H9 (cell line): ENCODE results near the gene MYLK4. TPM values are rescaled to one million over a fixed set of nuclear protein-coding genes. Genes with fewer than 3 reads are reported as not detected.

Experiments
- DNase-seq: peaks from one replicate; pipeline ENCODE4 v3.0.0-alpha.2; 2017
- H2AFZ ChIP-seq: one replicate; pipeline ENCODE4 v1.6.1; 2013; ENCODE audit warnings: mild to moderate bottlenecking, low read length, control low read depth, moderate library complexity
- H2AK5ac ChIP-seq: 2 replicates; pipeline ENCODE4 v1.6.1; 2013; ENCODE audit warnings: low read length, control low read depth, mixed read lengths; ENCODE audit not compliant: insufficient read length
- H2BK120ac ChIP-seq: one replicate; pipeline ENCODE4 v1.6.1; 2013; ENCODE audit warnings: low read depth, mild to moderate bottlenecking, low read length, control low read depth, inconsistent platforms; ENCODE audit not compliant: poor library complexity, severe bottlenecking
- H2BK12ac ChIP-seq: 2 replicates; pipeline ENCODE4 v1.6.1; 2013; ENCODE audit warnings: low read length, control low read depth, mixed read lengths, low read depth; ENCODE audit not compliant: insufficient read length
- H2BK15ac ChIP-seq: 2 replicates; pipeline ENCODE4 v1.6.1; 2013; ENCODE audit warnings: low read depth, low read length, control low read depth
- H2BK20ac ChIP-seq: one replicate; pipeline ENCODE4 v1.6.1; 2013; ENCODE audit warnings: low read depth, mild to moderate bottlenecking, low read length, control low read depth, inconsistent platforms; ENCODE audit not compliant: poor library complexity, severe bottlenecking
- H2BK5ac ChIP-seq: 2 replicates; pipeline ENCODE4 v1.6.1; 2013; ENCODE audit warnings: low read length, control low read depth, mixed read lengths; ENCODE audit not compliant: insufficient read length
- H3K14ac ChIP-seq: 2 replicates; pipeline ENCODE4 v1.6.1; 2013; ENCODE audit warnings: low read length, control low read depth; ENCODE audit not compliant: insufficient read depth
- H3K18ac ChIP-seq: 2 replicates; pipeline ENCODE4 v1.6.1; 2013; ENCODE audit warnings: low read depth, mild to moderate bottlenecking, mixed read lengths, low read length, control low read depth; ENCODE audit not compliant: insufficient read length
- H3K23ac ChIP-seq: 2 replicates; pipeline ENCODE4 v1.6.1; 2013; ENCODE audit warnings: low read length, control low read depth, mixed read lengths, low read depth; ENCODE audit not compliant: insufficient read length
- H3K23me2 ChIP-seq: 2 replicates; pipeline ENCODE4 v1.6.1; 2013; ENCODE audit warnings: low read depth, mild to moderate bottlenecking, mixed read lengths, low read length, control low read depth; ENCODE audit not compliant: insufficient read length, poor library complexity, severe bottlenecking
- H3K27ac ChIP-seq: 2 replicates; pipeline ENCODE4 v1.5.1; 2013; ENCODE audit warnings: low read length, control low read depth, mixed read lengths, low read depth; ENCODE audit not compliant: insufficient read length
- H3K27me3 ChIP-seq: 2 replicates; pipeline ENCODE4 v1.6.1; 2013; ENCODE audit warnings: low read length, control low read depth, inconsistent platforms; ENCODE audit not compliant: insufficient read depth
- H3K4ac ChIP-seq: 2 replicates; pipeline ENCODE4 v1.6.1; 2013; ENCODE audit warnings: low read depth, mild to moderate bottlenecking, control low read depth, inconsistent platforms, low read length, moderate library complexity
- H3K4me1 ChIP-seq: 2 replicates; pipeline ENCODE4 v1.6.1; 2013; ENCODE audit warnings: low read length, control low read depth, inconsistent platforms; ENCODE audit not compliant: insufficient read depth
- H3K4me2 ChIP-seq: 2 replicates; pipeline ENCODE4 v1.6.1; 2013; ENCODE audit warnings: low read length, control low read depth, mixed read lengths; ENCODE audit not compliant: insufficient read length, insufficient read depth
- H3K56ac ChIP-seq: 2 replicates; pipeline ENCODE4 v1.6.1; 2013; ENCODE audit warnings: low read depth, mild to moderate bottlenecking, mixed read lengths, low read length, control low read depth; ENCODE audit not compliant: insufficient read length
- H3K79me1 ChIP-seq: 2 replicates; pipeline ENCODE4 v1.6.1; 2013; ENCODE audit warnings: low read depth, mild to moderate bottlenecking, moderate library complexity, low read length, control low read depth, inconsistent platforms; ENCODE audit not compliant: insufficient read depth, poor library complexity, severe bottlenecking
- H3K79me2 ChIP-seq: 2 replicates; pipeline ENCODE4 v1.6.1; 2013; ENCODE audit warnings: low read length, control low read depth, inconsistent platforms; ENCODE audit not compliant: insufficient read depth
- H3K9ac ChIP-seq: 2 replicates; pipeline ENCODE4 v1.6.1; 2013; ENCODE audit warnings: low read length, control low read depth, mixed read lengths; ENCODE audit not compliant: insufficient read length; ENCODE audit errors: extremely low read depth
- H3K9me3 ChIP-seq: one replicate; pipeline ENCODE4 v1.6.1; 2013; ENCODE audit warnings: low read depth, low read length, inconsistent platforms; ENCODE audit not compliant: control insufficient read depth
- H3T11ph ChIP-seq: one replicate; pipeline ENCODE4 v1.6.1; 2013; ENCODE audit warnings: mild to moderate bottlenecking, low read length, control low read depth, inconsistent platforms
- H4K20me1 ChIP-seq: one replicate; pipeline ENCODE4 v1.6.1; 2013; ENCODE audit not compliant: control insufficient read depth, insufficient read length, insufficient read depth
- H4K5ac ChIP-seq: 2 replicates; pipeline ENCODE4 v1.6.1; 2013; ENCODE audit warnings: low read depth, mild to moderate bottlenecking, mixed read lengths, low read length, control low read depth; ENCODE audit not compliant: insufficient read length
- H4K8ac ChIP-seq: replicated peaks from 2 replicates; pipeline ENCODE4 v1.6.1; 2013; ENCODE audit warnings: low read length, control low read depth, mixed read lengths, low read depth; ENCODE audit not compliant: insufficient read length
- H4K91ac ChIP-seq: 2 replicates; pipeline ENCODE4 v1.6.1; 2013; ENCODE audit warnings: low read depth, mild to moderate bottlenecking, moderate library complexity, mixed read lengths, low read length, control low read depth; ENCODE audit not compliant: insufficient read length
- H3K27ac Mint-ChIP-seq, 3 experiments: 2 replicates in 2 of 3; 3 replicates in 1 of 3; pipeline ENCODE4 v1.8.0; 2020 to 2021; ENCODE audit warnings: mixed read lengths in 3 of 3, mild to moderate bottlenecking in 1 of 3, moderate library complexity in 1 of 3
- H3K27me3 Mint-ChIP-seq: 2 replicates; pipeline ENCODE4 v1.8.0; 2021; ENCODE audit warnings: low read depth, mild to moderate bottlenecking, moderate library complexity, mixed read lengths
- H3K36me3 Mint-ChIP-seq, 3 experiments: 2 replicates in 2 of 3; 3 replicates in 1 of 3; pipeline ENCODE4 v1.8.0; 2020 to 2021; ENCODE audit warnings: low read depth in 3 of 3, mixed read lengths in 3 of 3; ENCODE audit not compliant: insufficient read depth in 1 of 3
- H3K4me1 Mint-ChIP-seq, 2 experiments: 2 replicates each; pipeline ENCODE4 v1.8.0; 2020; ENCODE audit warnings: mixed read lengths in 2 of 2
- H3K4me3 Mint-ChIP-seq, 2 experiments: 2 replicates in 1 of 2; 3 replicates in 1 of 2; pipeline ENCODE4 v1.8.0; 2020 to 2021; ENCODE audit warnings: mild to moderate bottlenecking in 2 of 2, mixed read lengths in 2 of 2, moderate library complexity in 1 of 2
- H3K9me3 Mint-ChIP-seq, 2 experiments: 2 replicates in 1 of 2; 3 replicates in 1 of 2; pipeline ENCODE4 v1.8.0; 2020; ENCODE audit warnings: mild to moderate bottlenecking in 2 of 2, mixed read lengths in 2 of 2, moderate library complexity in 1 of 2
- WGBS: extraction: QIAGEN DNeasy Blood & Tissue Kit; methylation state at CpG from one replicate; pipeline ENCODE4 v1.1.7; 2013; ENCODE audit warnings: missing lambda C conversion rate, low lambda C conversion rate, mixed read lengths; ENCODE audit not compliant: insufficient read length; ENCODE audit errors: extremely low coverage; 5-methylcytosine and 5-hydroxymethylcytosine counted together
- total RNA-seq: library from RNA; stranded (reverse); gene quantifications from 2 replicates; pipeline ENCODE4 v1.2.1, GENCODE V29; 2021
- TF ChIP-seq, protein P1 (sequence below): fragments of 200-600 bp; sonication (generic); conservative IDR thresholded peaks from 3 replicates; pipeline ENCODE4 v1.8.0; 2021; ENCODE audit warnings: antibody characterized with exemption, mild to moderate bottlenecking

MYLK4 gene
- total RNA-seq, 1 experiment from 2014 or later: 0.28 TPM

DNA sequence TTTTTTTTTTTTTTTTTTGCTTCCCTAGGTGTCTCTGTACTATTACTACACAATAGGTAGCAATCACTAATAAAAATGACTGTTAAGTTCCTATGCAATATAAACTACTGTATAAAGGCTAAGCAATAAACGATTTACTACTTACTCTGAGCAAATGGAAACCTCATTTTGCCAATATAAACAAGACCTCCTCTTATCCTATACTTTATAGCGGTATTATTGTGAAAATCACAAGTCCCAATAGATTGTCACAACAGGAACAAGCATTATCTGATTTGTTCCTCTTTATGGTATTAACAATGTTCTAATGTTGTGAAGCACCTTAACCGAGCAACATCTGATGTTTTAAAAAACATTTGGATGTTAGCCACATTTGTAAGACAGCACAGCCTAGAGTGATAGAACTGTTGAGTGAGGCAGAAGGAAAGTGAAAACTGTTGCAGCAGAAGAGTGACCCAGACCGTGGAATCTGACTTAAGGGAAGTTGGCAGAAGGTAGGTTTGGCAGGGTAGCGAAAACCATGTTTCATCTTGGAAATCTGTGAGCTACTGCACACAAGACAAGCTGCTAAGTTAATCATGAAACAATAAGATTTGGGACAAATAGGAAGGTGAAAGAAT lies 94.2 kb downstream of the MYLK4 start:
- H3K27me3 Mint-ChIP-seq: no peaks in the 10 kb centered on the region; the same call in 1 of the 2 replicates
- Histone ChIP-seq H3K4me2 (no peak overlapping the region), H2BK20ac (no peak overlapping the region), H3K27me3 (no peaks in the 10 kb centered on the region), H3K4me1 (peaks cover 3% of the 10 kb centered on the region; the same call in 1 of the 2 replicates), H3K14ac (no peak overlapping the region), H3K4ac (no peak overlapping the region), H4K5ac (no peak overlapping the region), H3K79me2 (no peaks in the 10 kb centered on the region), H4K91ac (no peak overlapping the region), H2BK5ac (peak overlapping the region; percentile 87), H2BK15ac (no peak overlapping the region; the same call in 1 of the 2 replicates), H4K8ac (no peak overlapping the region), H3K79me1 (no peaks in the 10 kb centered on the region), H3K9ac (no peak overlapping the region), H3T11ph (no peak overlapping the region), H2AFZ (peak overlapping the region; percentile 53), H3K23me2 (no peaks in the 10 kb centered on the region), H3K23ac (no peak overlapping the region), H3K9me3 (no peaks in the 10 kb centered on the region), H2BK120ac (no peak overlapping the region), H2AK5ac (no peak overlapping the region), H3K18ac (no peak overlapping the region), H3K56ac (no peak overlapping the region), H4K20me1 (no peaks in the 10 kb centered on the region), H2BK12ac (no peak overlapping the region), H3K27ac (no peak overlapping the region)
- peaks cover 24 to 29% of the 10 kb centered on the region in 2 experiments for H3K4me1 Mint-ChIP-seq
- peaks cover 21 to 23% of the 10 kb centered on the region in 2 experiments for H3K9me3 Mint-ChIP-seq
- DNase-seq: no peak
- TF ChIP-seq, protein P1, sequence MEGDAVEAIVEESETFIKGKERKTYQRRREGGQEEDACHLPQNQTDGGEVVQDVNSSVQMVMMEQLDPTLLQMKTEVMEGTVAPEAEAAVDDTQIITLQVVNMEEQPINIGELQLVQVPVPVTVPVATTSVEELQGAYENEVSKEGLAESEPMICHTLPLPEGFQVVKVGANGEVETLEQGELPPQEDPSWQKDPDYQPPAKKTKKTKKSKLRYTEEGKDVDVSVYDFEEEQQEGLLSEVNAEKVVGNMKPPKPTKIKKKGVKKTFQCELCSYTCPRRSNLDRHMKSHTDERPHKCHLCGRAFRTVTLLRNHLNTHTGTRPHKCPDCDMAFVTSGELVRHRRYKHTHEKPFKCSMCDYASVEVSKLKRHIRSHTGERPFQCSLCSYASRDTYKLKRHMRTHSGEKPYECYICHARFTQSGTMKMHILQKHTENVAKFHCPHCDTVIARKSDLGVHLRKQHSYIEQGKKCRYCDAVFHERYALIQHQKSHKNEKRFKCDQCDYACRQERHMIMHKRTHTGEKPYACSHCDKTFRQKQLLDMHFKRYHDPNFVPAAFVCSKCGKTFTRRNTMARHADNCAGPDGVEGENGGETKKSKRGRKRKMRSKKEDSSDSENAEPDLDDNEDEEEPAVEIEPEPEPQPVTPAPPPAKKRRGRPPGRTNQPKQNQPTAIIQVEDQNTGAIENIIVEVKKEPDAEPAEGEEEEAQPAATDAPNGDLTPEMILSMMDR: no peak
- WGBS: no CpG with 5 or more reads among the region's 5 CpGs
- peaks cover 20 to 22% (median 22%) of the 10 kb centered on the region in 3 experiments for H3K36me3 Mint-ChIP-seq
- H3K27ac Mint-ChIP-seq: peak overlapping the region; percentile 64 to 95 (median 92)
- no peak overlapping the region for H3K4me3 Mint-ChIP-seq
